NK-92 (cell line): ENCODE data around the gene RUNX3.

ENCODE experiments used
- DNase-seq: peaks from one replicate; lab custom pipeline; 2025; ENCODE audit not compliant: unreplicated experiment; lab: John Stamatoyannopoulos, UW

The RUNX3 gene

GRCh38 chr1:24948079-24948827, 18.2 kb upstream of the RUNX3 start:
- DNase-seq, result no peak

- no peak for DNase-seq
These were observed 17.0 kb upstream of the RUNX3 start for GRCh38 chr1:24946861-24947658.

GRCh38 chr1:24945354-24946326, 15.6 kb upstream of the RUNX3 start:
- no peak for DNase-seq

GRCh38 chr1:24944318-24944717, 14.2 kb upstream of the RUNX3 start:
- DNase-seq, result no peak

- no peak for DNase-seq
These were observed 12.7 kb upstream of the RUNX3 start for GRCh38 chr1:24942789-24943188.

GRCh38 chr1:24941564-24941963, 11.5 kb upstream of the RUNX3 start:
- no peak for DNase-seq

GRCh38 chr1:24940231-24940630, 10.2 kb upstream of the RUNX3 start:
- no peak for DNase-seq

GRCh38 chr1:24939675-24940193, 9.7 kb upstream of the RUNX3 start:
- no peak for DNase-seq

GRCh38 chr1:24939040-24939674, 9.1 kb upstream of the RUNX3 start:
- no peak for DNase-seq

GRCh38 chr1:24938276-24938675, 8.2 kb upstream of the RUNX3 start:
- no peak for DNase-seq

- no peak for DNase-seq
These were observed 6.6 kb upstream of the RUNX3 start for GRCh38 chr1:24936684-24937083.

- DNase-seq, result no peak
These were observed 5.8 kb upstream of the RUNX3 start for GRCh38 chr1:24935615-24936484.

- no peak for DNase-seq
These were observed 5.1 kb upstream of the RUNX3 start for GRCh38 chr1:24935196-24935526.

- DNase-seq, result no peak
These were observed 4.5 kb upstream of the RUNX3 start for GRCh38 chr1:24934310-24935195.

- no peak for DNase-seq
These were observed 3.4 kb upstream of the RUNX3 start for GRCh38 chr1:24933468-24933867.

GRCh38 chr1:24932725-24933294, 2.7 kb upstream of the RUNX3 start:
- DNase-seq, result no peak

GRCh38 chr1:24932284-24932683, 2.2 kb upstream of the RUNX3 start:
- DNase-seq, result no peak

GRCh38 chr1:24931468-24932231, 1.6 kb upstream of the RUNX3 start:
- DNase-seq, result no peak
